GM12874 (cell line): Measurements from ENCODE around the gene USP44.

Experiments used
- CTCF ChIP-seq: IDR thresholded peaks from 2 replicates; pipeline ENCODE4 v1.5.1; 2011; ENCODE audit warnings: low read depth, mild to moderate bottlenecking, control low read depth, low read length, moderate library complexity; ENCODE audit not compliant: insufficient read depth

USP44 gene

GRCh38 chr12:95538006-95538405 lies 13.3 kb downstream of the USP44 start:
- TF ChIP-seq CTCF = no peak

DNA sequence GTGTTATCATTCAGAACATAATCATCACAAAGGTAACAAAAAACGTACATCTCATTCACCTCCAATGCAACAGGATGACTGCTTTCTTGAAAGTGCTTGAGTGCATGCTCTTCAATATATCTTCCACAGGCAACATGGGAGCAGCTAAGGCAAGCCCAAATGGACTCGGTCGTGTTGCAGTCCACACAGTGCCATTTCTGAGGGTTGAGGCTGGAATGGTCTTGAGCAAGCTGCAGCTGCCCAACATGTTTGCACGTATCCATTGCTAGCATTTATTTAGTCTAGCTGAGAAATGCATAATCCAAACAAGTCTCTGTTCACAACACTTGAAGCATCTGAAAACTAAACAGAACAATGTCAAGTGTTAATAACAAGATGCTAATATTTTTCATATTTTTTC lies 17.3 kb downstream of the USP44 start:
- no peak for TF ChIP-seq CTCF

DNA sequence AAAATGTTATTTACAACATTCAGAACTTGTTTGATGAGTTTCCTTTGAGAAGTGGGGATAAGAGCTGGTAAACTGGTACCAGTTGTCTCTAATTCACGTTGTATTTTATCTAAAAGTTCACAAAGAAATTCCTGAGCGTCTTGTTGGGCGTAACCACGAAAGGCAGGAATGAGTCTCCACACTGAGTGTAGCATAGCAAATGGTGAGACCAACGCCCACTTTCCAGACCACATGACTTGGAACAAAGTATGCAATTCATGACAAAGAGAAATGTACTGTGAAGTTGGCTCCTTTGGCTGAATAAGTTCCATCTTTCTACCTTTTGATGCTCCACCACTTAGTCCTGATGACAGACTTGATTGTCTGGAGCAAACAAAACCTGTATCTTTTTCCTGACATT lies 18.4 kb downstream of the USP44 start:
- TF ChIP-seq CTCF = no peak

DNA sequence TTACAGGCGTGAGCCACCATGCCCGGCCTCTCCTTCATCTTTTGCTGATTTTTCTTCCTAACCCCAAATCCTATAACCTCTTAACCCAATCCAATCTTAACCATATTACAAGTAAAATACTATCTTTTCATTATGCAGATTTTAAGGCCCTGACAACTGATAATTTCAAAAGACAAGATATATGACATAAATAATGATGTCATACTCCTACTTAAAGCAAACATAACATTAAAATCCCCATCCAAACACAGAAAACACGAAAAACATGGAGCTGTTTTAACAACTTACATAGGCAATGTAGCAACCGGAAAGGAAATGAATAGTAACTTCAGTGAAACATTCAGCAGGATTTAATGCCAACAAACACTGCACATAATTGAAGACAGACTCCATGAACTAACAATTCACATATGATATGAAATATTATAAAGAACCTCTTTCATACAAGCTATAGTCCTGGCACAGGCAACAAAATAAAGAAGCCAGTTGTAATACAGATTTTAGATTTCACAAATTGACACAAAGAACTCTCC lies 21.5 kb downstream of the USP44 start:
- no peak for TF ChIP-seq CTCF

GRCh38 chr12:95528431-95528830 lies 22.8 kb downstream of the USP44 start:
- TF ChIP-seq CTCF = no peak

- no peak for TF ChIP-seq CTCF
Measured at GRCh38 chr12:95522692-95523091, 28.6 kb downstream of the USP44 start.

GRCh38 chr12:95520816-95521215 lies 30.5 kb downstream of the USP44 start:
- no peak for TF ChIP-seq CTCF

GRCh38 chr12:95518944-95519343 lies 32.3 kb downstream of the USP44 start:
- no peak for TF ChIP-seq CTCF
